K562 (cell line): ENCODE data around the gene CUX1. TPM values are rescaled to one million over a fixed set of nuclear protein-coding genes. Genes with fewer than 3 reads are reported as not detected.

Experiments
- ATAC-seq: fragments of 200-7000 bp; cut with Tn5 transposase; 3 replicates; pipeline ENCODE4 v1.9.1; 2020; ENCODE audit warnings: moderate library complexity
- BruUV-seq: library from RNA; stranded (reverse); fragments of 400-500 nt; replicated peaks from 2 replicates; lab custom pipeline; 2021; lab: Mats Ljungman, UMichigan
- CTCF ChIA-PET: fragments of 300-600 bp; formaldehyde crosslinking; extraction: SDS; loops from one replicate; lab custom pipeline; 2021; ENCODE audit warnings: low intra/inter-chr PET ratio; lab: Yijun Ruan, JAX
- POLR2A ChIA-PET: fragments of 300-600, 350-650 bp; sonication (Branson Sonifier 250); formaldehyde crosslinking; extraction: SDS; loops from one replicate; lab custom pipeline; 2021; ENCODE audit warnings: antibody characterized with exemption, inconsistent platforms; lab: Yijun Ruan, JAX
- DNase-seq, 4 experiments: peaks; one replicate each; pipeline versions ENCODE4 v3.0.0 to v3.0.0-alpha.2; 2011 to 2018; ENCODE audit warnings: low spot score in 3 of 4, mixed read lengths in 3 of 4; ENCODE audit errors: extremely low read depth in 1 of 4
- FAIRE-seq: peaks from 2 replicates; lab custom pipeline; 2011; peaks lifted over from hg19 to GRCh38; lab: Jason Lieb, UNC
- H2AFZ ChIP-seq: 2 replicates; pipeline ENCODE4 v1.6.0; 2011; ENCODE audit warnings: low read depth, low read length, control low read depth, inconsistent platforms
- H3K27ac ChIP-seq: fragments of 200-600 bp; 3 replicates; pipeline ENCODE4 v1.8.0; 2011; ENCODE audit warnings: low read depth, mild to moderate bottlenecking, control low read depth, inconsistent platforms, low read length, moderate library complexity, mixed read lengths; ENCODE audit errors: extremely low read depth
- H3K27me3 ChIP-seq, 2 experiments: fragments of 300-600 bp in 1 of 2; 2 replicates in 1 of 2; 3 replicates in 1 of 2; pipeline versions ENCODE4 v1.6.0 to v1.8.0; 2011; ENCODE audit warnings: inconsistent platforms in 2 of 2, low read length in 2 of 2, mild to moderate bottlenecking in 1 of 2, mixed read lengths in 1 of 2, moderate library complexity in 1 of 2; ENCODE audit not compliant: control insufficient read depth in 2 of 2, insufficient read depth in 2 of 2
- H3K36me3 ChIP-seq: fragments of 300-600 bp; 3 replicates; pipeline ENCODE4 v1.8.0; 2011; ENCODE audit warnings: mild to moderate bottlenecking, low read length, inconsistent platforms; ENCODE audit not compliant: control insufficient read depth, insufficient read depth
- H3K4me1 ChIP-seq, 2 experiments: fragments of 200-600 bp in 1 of 2; replicated peaks in 1 of 2; 2 replicates in 1 of 2; 3 replicates in 1 of 2; pipeline versions ENCODE4 v1.5.1 to v1.8.0; 2011; ENCODE audit warnings: inconsistent platforms in 2 of 2, low read length in 2 of 2, mild to moderate bottlenecking in 1 of 2, mixed read lengths in 1 of 2, moderate library complexity in 1 of 2; ENCODE audit not compliant: control insufficient read depth in 2 of 2, insufficient read depth in 2 of 2
- H3K4me2 ChIP-seq: 2 replicates; pipeline ENCODE4 v1.6.1; 2011; ENCODE audit warnings: low read length, control low read depth, inconsistent platforms, mixed read lengths; ENCODE audit not compliant: insufficient read depth
- H3K4me3 ChIP-seq: fragments of 200-600 bp; sonication (generic), shearing (Covaris generic); 2 replicates; pipeline ENCODE4 v1.5.1; 2016; ENCODE audit warnings: control low read depth, inconsistent platforms
- H3K79me2 ChIP-seq: fragments of 200-600 bp; 3 replicates; pipeline ENCODE4 v1.8.0; 2011; ENCODE audit warnings: low read length, inconsistent platforms; ENCODE audit not compliant: control insufficient read depth, insufficient read depth
- H3K9ac ChIP-seq, 2 experiments: 2 replicates each; pipeline versions ENCODE4 v1.6.0 to v1.6.1; 2011; ENCODE audit warnings: low read depth in 2 of 2, low read length in 2 of 2, control low read depth in 1 of 2, inconsistent platforms in 1 of 2, mild to moderate bottlenecking in 1 of 2, mixed read lengths in 1 of 2; ENCODE audit not compliant: insufficient read depth in 1 of 2
- H3K9me1 ChIP-seq: one replicate; pipeline ENCODE4 v1.6.0; 2011; ENCODE audit warnings: inconsistent platforms, mild to moderate bottlenecking, low read length, moderate library complexity; ENCODE audit not compliant: control insufficient read depth, insufficient read depth
- H3K9me3 ChIP-seq: replicated peaks from 2 replicates; pipeline ENCODE4 v1.5.1; 2011; ENCODE audit warnings: low read depth, low read length, inconsistent platforms; ENCODE audit not compliant: control insufficient read depth, insufficient read depth
- H4K20me1 ChIP-seq: replicated peaks from 2 replicates; pipeline ENCODE4 v1.6.1; 2011; ENCODE audit warnings: low read length, inconsistent platforms, mixed read lengths; ENCODE audit not compliant: control insufficient read depth, insufficient read depth
- SAP30 ChIP-seq: fragments of 200-600 bp; sonication (generic); IDR thresholded peaks from 2 replicates; pipeline ENCODE4 v1.6.1; 2012; ENCODE audit warnings: borderline replicate concordance, low read depth, mild to moderate bottlenecking, moderate library complexity, low read length, control low read depth, inconsistent platforms; ENCODE audit not compliant: insufficient read depth, poor library complexity, severe bottlenecking
- SRF ChIP-seq, 2 experiments: fragments of 250-450, 450-650 bp in 1 of 2; sonication (Bioruptor Pico) in 1 of 2; sonication (generic) in 1 of 2; formaldehyde crosslinking; IDR thresholded peaks; 2 replicates each; pipeline versions ENCODE4 v1.5.0 to v1.5.1; 2020 to 2022; ENCODE audit warnings: mild to moderate bottlenecking in 1 of 2, missing genetic modification reagents in 1 of 2
- TAL1 ChIP-seq: fragments of 450-650 bp; IDR thresholded peaks from 2 replicates; pipeline ENCODE4 v1.6.1; 2016; ENCODE audit warnings: mild to moderate bottlenecking
- ZMIZ1 ChIP-seq, 2 experiments: fragments of 150-350 bp in 1 of 2; IDR thresholded peaks; 2 replicates each; pipeline ENCODE4 v1.6.1; 2012 to 2016; ENCODE audit warnings: low read depth in 2 of 2, low read length in 2 of 2, mild to moderate bottlenecking in 1 of 2, moderate library complexity in 1 of 2
- ZNF165 ChIP-seq: fragments of 250-450 bp; sonication (Bioruptor Pico); IDR thresholded peaks from 2 replicates; pipeline ENCODE4 v1.4.0; 2020; ENCODE audit warnings: borderline replicate concordance
- ZNF609 ChIP-seq: sonication (generic); formaldehyde crosslinking; IDR thresholded peaks from 2 replicates; pipeline ENCODE4 v1.8.1; 2023; ENCODE audit warnings: missing genetic modification reagents, mild to moderate bottlenecking, borderline replicate concordance
- ZNF785 ChIP-seq: fragments of 250-450 bp; sonication (Bioruptor Pico); IDR thresholded peaks from 2 replicates; pipeline ENCODE4 v1.4.0; 2020; ENCODE audit warnings: mild to moderate bottlenecking
- WGBS: fragments of 100-300 bp; shearing (Covaris generic); methylation state at CpG from one replicate; pipeline ENCODE4 v1.1.6; 2016; ENCODE audit warnings: low coverage, mixed read lengths; ENCODE audit not compliant: insufficient coverage; ENCODE audit errors: missing lambda C conversion rate; 5-methylcytosine and 5-hydroxymethylcytosine counted together
- in situ Hi-C: fragments of 300-500 bp; cut with MboI; formaldehyde crosslinking; loops from 4 replicates; pipeline ENCODE4 v1.15.0; 2018; ENCODE audit warnings: inconsistent platforms, mixed read lengths
- intact Hi-C: fragments of 100-400 bp; cut with micrococcal nuclease; formaldehyde crosslinking; loops from 2 replicates; pipeline ENCODE4 v1.14.2; 2022
- polyA plus RNA-seq, 8 experiments: library from polyadenylated mRNA; depleted of rRNA in 4 of 8; stranded (reverse) in 5 of 8; unstranded in 3 of 8; fragments of >200 nt; fragmentation: Nextera tagmentation in 2 of 8; fragmentation: Illumina TruSeq in 1 of 8; extraction: Ambion mirVana in 2 of 8; extraction: Trizol in 1 of 8; gene quantifications; 2 replicates each; pipeline versions ENCODE4 v1.2.1 to v1.2.3, GENCODE V29; 2011 to 2014; ENCODE audit warnings: inconsistent platforms in 1 of 8, missing spikeins in 1 of 8
- total RNA-seq, 7 experiments: library from RNA; depleted of rRNA in 6 of 7; stranded (reverse); fragments of >200 nt in 6 of 7; fragmentation: Illumina TruSeq in 2 of 7; extraction: Trizol in 2 of 7; gene quantifications; 2 replicates each; pipeline versions ENCODE4 v1.2.1 to v1.2.3, GENCODE V29; 2011 to 2021; ENCODE audit warnings: low replicate concordance in 1 of 7

The CUX1 gene
- total and polyA plus RNA-seq, 9 of the 15 experiments (the other 6 are each of a cell fraction or from before 2014, with no cell fraction given) = 3.6 to 55.3 (median 25.2) TPM

- TF ChIP-seq ZMIZ1 (IDR thresholded peaks at IDR 0.05; ENCODE audit: low read depth in 2 of 2, low read length in 2 of 2) = no peak
Measured at GRCh38 chr7:102101926-102102325, 284.5 kb downstream of the CUX1 start (continued).

GRCh38 chr7:102103027-102103372 is 285.6 kb downstream of the CUX1 start:
- ATAC-seq = no peak
- Histone ChIP-seq H3K4me3 (no peak overlapping the region), H4K20me1 (no peaks in the 10 kb centered on the region), H3K4me2 (no peak overlapping the region), H3K79me2 (no peaks in the 10 kb centered on the region), H3K27ac (no peak overlapping the region), H3K9ac (no peak overlapping the region; a peak in 1 of 4 replicates), H3K4me1 (peaks cover 0 to 3% of the 10 kb centered on the region in 2 experiments; a peak in 1 of 5 replicates), H3K27me3 (no peaks in the 10 kb centered on the region), H3K9me3 (no peaks in the 10 kb centered on the region), H3K9me1 (peaks cover 6% of the 10 kb centered on the region), H2AFZ (no peak overlapping the region), H3K36me3 (peaks cover 62% of the 10 kb centered on the region)
- in situ Hi-C loops = no loop called here
- DNase-seq = no peak
- FAIRE-seq = no peak
- POLR2A ChIA-PET = interaction anchor here (1.1 to 2.5 kb wide), 3 partner anchors 9 to 14 kb away, joined by 3 to 8 read pairs (median 3); no protein-coding TSS in a partner anchor
- intact Hi-C loops = no loop called here
- BruUV-seq = no TSS peak
- 90% methylated on average over 5 of the region's 5 CpGs for WGBS
- CTCF ChIA-PET = no interaction called here
- TF ChIP-seq ZNF785 (CRISPR knock-in tag) = no peak
- no peak for TF ChIP-seq SAP30
- TF ChIP-seq ZNF165 = no peak
- TF ChIP-seq SRF (CRISPR knock-in tag; IDR thresholded peaks at IDR 0.05) = no peak
- no peak for TF ChIP-seq TAL1
- TF ChIP-seq ZNF609 (CRISPR knock-in tag) = no peak
